Measurements from ENCODE around the gene MED22.

DNA sequence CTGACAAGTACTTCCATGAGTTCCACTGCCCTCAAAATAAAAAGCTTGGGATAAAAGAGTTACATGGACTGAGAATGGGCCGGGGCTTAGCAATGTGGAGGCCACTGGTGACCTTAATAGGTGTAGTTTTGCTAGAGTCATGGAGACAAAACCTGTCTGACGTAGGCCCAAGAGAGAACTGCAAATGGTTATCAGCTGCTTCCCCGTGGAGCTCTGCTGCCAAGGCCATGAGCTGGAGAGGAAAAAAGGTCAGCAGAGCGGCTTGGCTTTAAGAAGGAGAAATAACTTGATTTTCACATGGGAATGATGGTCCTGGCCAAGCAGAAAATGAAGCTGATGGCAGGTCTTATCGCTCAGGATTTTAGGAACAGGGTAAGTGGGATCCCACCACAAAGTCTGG, 8.3 kb downstream of the MED22 start:
- TF ChIP-seq, protein P1, sequence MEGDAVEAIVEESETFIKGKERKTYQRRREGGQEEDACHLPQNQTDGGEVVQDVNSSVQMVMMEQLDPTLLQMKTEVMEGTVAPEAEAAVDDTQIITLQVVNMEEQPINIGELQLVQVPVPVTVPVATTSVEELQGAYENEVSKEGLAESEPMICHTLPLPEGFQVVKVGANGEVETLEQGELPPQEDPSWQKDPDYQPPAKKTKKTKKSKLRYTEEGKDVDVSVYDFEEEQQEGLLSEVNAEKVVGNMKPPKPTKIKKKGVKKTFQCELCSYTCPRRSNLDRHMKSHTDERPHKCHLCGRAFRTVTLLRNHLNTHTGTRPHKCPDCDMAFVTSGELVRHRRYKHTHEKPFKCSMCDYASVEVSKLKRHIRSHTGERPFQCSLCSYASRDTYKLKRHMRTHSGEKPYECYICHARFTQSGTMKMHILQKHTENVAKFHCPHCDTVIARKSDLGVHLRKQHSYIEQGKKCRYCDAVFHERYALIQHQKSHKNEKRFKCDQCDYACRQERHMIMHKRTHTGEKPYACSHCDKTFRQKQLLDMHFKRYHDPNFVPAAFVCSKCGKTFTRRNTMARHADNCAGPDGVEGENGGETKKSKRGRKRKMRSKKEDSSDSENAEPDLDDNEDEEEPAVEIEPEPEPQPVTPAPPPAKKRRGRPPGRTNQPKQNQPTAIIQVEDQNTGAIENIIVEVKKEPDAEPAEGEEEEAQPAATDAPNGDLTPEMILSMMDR (IDR thresholded peaks at IDR 0.05): no peak
- no peak for TF ChIP-seq POLR2A (IDR thresholded peaks at IDR 0.05)
